ENCODE data around the gene TNNT3.
"Not testable (repeated sequence)": the region's sequence is repeated elsewhere in the genome, so short reads cannot be mapped to it uniquely, and the experiment has no call there.

Gene TNNT3

GRCh38 chr11:1937616-1938342 is 18.3 kb downstream of the TNNT3 start:
- Histone ChIP-seq H3K4me3 (ENCODE audit: low read length) (no peak overlapping the region), H3K9me3 (ENCODE audit: control insufficient read depth, insufficient read depth, low read length) (no peaks in the 10 kb centered on the region), H3K4me2 (ENCODE audit: low read length) (no peak overlapping the region), H3F3A (ENCODE audit: control insufficient read depth, insufficient read depth) (no peaks in the 10 kb centered on the region), H3K9me2 (replicated peaks; ENCODE audit: control insufficient read depth, low read length) (no peaks in the 10 kb centered on the region), H3K36me3 (ENCODE audit: control insufficient read depth, low read length) (no peaks in the 10 kb centered on the region), H3K27me3 (ENCODE audit: control insufficient read depth, low read length) (no peaks in the 10 kb centered on the region), H4K20me1 (ENCODE audit: control insufficient read depth, insufficient read depth, low read depth, low read length) (no peaks in the 10 kb centered on the region), H3K27ac (ENCODE audit: low read depth, low read length) (no peak overlapping the region), H3K4me1 (ENCODE audit: control insufficient read depth, low read length) (no peaks in the 10 kb centered on the region), H3K79me2 (ENCODE audit: control insufficient read depth, low read length) (no peaks in the 10 kb centered on the region)
- TF ChIP-seq EZH2phosphoT487 (IDR thresholded peaks at IDR 0.05; ENCODE audit: borderline replicate concordance, low read length): no peak
- no peak for TF ChIP-seq CTCF (IDR thresholded peaks at IDR 0.05; ENCODE audit: low read depth, low read length, poor library complexity, severe bottlenecking)

- Histone ChIP-seq H3K79me2 (ENCODE audit: control insufficient read depth, low read length) (no peaks in the 10 kb centered on the region), H3K4me3 (ENCODE audit: low read length) (no peak overlapping the region), H4K20me1 (ENCODE audit: control insufficient read depth, insufficient read depth, low read depth, low read length) (no peaks in the 10 kb centered on the region), H3K36me3 (ENCODE audit: control insufficient read depth, low read length) (no peaks in the 10 kb centered on the region), H3K27ac (ENCODE audit: low read depth, low read length) (no peak overlapping the region), H3K9me2 (replicated peaks; ENCODE audit: control insufficient read depth, low read length) (no peaks in the 10 kb centered on the region), H3K4me2 (ENCODE audit: low read length) (no peak overlapping the region), H3K9me3 (ENCODE audit: control insufficient read depth, insufficient read depth, low read length) (no peaks in the 10 kb centered on the region), H3F3A (ENCODE audit: control insufficient read depth, insufficient read depth) (no peaks in the 10 kb centered on the region), H3K4me1 (ENCODE audit: control insufficient read depth, low read length) (no peaks in the 10 kb centered on the region), H3K27me3 (ENCODE audit: control insufficient read depth, low read length) (no peaks in the 10 kb centered on the region)
- TF ChIP-seq EZH2phosphoT487 (IDR thresholded peaks at IDR 0.05; ENCODE audit: borderline replicate concordance, low read length): no peak
- no peak for TF ChIP-seq CTCF (IDR thresholded peaks at IDR 0.05; ENCODE audit: low read depth, low read length, poor library complexity, severe bottlenecking)
Observed at GRCh38 chr11:1938343-1939005, 19.0 kb downstream of the TNNT3 start.

GRCh38 chr11:1939006-1939625 is 19.6 kb downstream of the TNNT3 start:
- Histone ChIP-seq H3K4me1 (ENCODE audit: control insufficient read depth, low read length) (no peaks in the 10 kb centered on the region), H3K4me3 (ENCODE audit: low read length) (no peak overlapping the region), H3F3A (ENCODE audit: control insufficient read depth, insufficient read depth) (no peaks in the 10 kb centered on the region), H4K20me1 (ENCODE audit: control insufficient read depth, insufficient read depth, low read depth, low read length) (no peaks in the 10 kb centered on the region), H3K27me3 (ENCODE audit: control insufficient read depth, low read length) (no peaks in the 10 kb centered on the region), H3K9me3 (ENCODE audit: control insufficient read depth, insufficient read depth, low read length) (no peaks in the 10 kb centered on the region), H3K9me2 (replicated peaks; ENCODE audit: control insufficient read depth, low read length) (no peaks in the 10 kb centered on the region), H3K36me3 (ENCODE audit: control insufficient read depth, low read length) (no peaks in the 10 kb centered on the region), H3K27ac (ENCODE audit: low read depth, low read length) (no peak overlapping the region), H3K79me2 (ENCODE audit: control insufficient read depth, low read length) (no peaks in the 10 kb centered on the region), H3K4me2 (ENCODE audit: low read length) (no peak overlapping the region)
- no peak for TF ChIP-seq CTCF (IDR thresholded peaks at IDR 0.05; ENCODE audit: low read depth, low read length, poor library complexity, severe bottlenecking)
- no peak for TF ChIP-seq EZH2phosphoT487 (IDR thresholded peaks at IDR 0.05; ENCODE audit: borderline replicate concordance, low read length)

GRCh38 chr11:1939788-1940187 is 20.3 kb downstream of the TNNT3 start:
- H3K36me3 ChIP-seq (ENCODE audit: control insufficient read depth, low read length); H4K20me1 ChIP-seq (ENCODE audit: control insufficient read depth, insufficient read depth, low read depth, low read length); H3K27me3 ChIP-seq (ENCODE audit: control insufficient read depth, low read length); H3K27ac ChIP-seq (ENCODE audit: low read depth, low read length); H3F3A ChIP-seq (ENCODE audit: control insufficient read depth, insufficient read depth); H3K9me3 ChIP-seq (ENCODE audit: control insufficient read depth, insufficient read depth, low read length); H3K4me3 ChIP-seq (ENCODE audit: low read length); H3K4me2 ChIP-seq (ENCODE audit: low read length); H3K79me2 ChIP-seq (ENCODE audit: control insufficient read depth, low read length); H3K9me2 ChIP-seq (replicated peaks; ENCODE audit: control insufficient read depth, low read length); H3K4me1 ChIP-seq (ENCODE audit: control insufficient read depth, low read length): not testable (repeated sequence)
